GM12875 (cell line): ENCODE results near the gene KLHL35.
A peak's percentile ranks its signal among the peaks of the same experiment; 100 is the strongest.

Experiments
- H3K4me3 ChIP-seq: one replicate; pipeline ENCODE4 v1.5.1; 2011; ENCODE audit warnings: low read depth, low read length, control low read depth
- CTCF ChIP-seq: IDR thresholded peaks from 2 replicates; pipeline ENCODE4 v1.5.1; 2011; ENCODE audit warnings: low read depth, mild to moderate bottlenecking, control low read depth, inconsistent platforms, low read length, moderate library complexity, borderline replicate concordance; ENCODE audit not compliant: insufficient read depth

The KLHL35 gene

GRCh38 chr11:75454987-75455386 is 22.0 kb upstream of the KLHL35 start:
- no peak for TF ChIP-seq CTCF
- no peak overlapping the region for H3K4me3 ChIP-seq

GRCh38 chr11:75453916-75454655 is 21.1 kb upstream of the KLHL35 start:
- no peak for TF ChIP-seq CTCF

DNA sequence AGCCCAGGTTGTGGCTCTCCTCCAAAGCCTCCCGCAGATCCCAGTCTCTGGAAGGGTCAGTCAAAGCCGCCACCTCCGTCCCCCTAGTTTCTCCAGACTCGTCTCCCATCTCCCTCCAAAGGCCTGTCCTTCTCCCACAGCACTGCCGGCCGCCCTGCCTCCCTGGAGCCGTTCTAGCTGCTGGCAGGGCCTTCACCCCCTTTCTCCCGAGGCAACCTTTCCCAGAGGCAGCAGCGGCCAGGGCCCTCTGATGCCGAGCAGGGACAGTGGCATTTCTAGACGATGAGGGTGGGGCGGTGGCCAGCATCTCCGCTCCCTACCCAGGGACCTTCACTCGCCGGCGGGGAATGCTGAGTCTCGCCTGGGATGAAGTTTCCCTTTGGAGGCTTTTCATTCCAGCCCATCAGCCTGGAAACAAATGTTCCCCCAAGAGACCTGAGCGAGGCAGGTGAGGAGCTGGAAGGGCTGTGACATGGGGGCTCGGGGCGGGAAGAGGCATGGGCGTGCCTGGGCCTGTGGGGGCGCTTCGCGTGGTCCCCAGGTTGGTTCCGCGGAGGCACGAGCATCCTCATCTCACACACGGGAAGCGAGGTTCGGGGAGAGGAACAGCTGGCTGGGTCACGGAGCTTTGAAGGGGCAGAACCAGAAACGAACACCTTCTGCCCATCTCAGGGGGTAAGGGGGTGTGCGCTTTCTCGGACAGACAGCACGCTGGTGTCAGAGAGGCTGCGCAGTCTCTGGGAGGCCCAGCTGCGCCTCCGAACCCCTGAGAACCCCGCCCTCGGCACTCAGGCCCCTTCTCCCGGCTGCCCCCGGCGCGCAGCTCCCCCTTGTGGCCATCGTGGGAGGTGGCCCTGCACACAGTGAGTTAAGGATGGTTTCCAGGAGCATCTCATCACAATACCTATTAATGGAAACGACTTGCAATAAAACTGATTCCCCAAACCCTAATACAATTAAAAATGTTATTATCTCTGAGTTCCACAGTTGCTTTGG is 18.1 kb upstream of the KLHL35 start:
- H3K4me3 ChIP-seq = no peak overlapping the region
- TF ChIP-seq CTCF = peak; percentile 76

More at GRCh38 chr11:75453916-75454655, 21.1 kb upstream of the KLHL35 start:
- H3K4me3 ChIP-seq = no peak overlapping the region

GRCh38 chr11:75450236-75450635 is 17.2 kb upstream of the KLHL35 start:
- no peak overlapping the region for H3K4me3 ChIP-seq
- no peak for TF ChIP-seq CTCF

GRCh38 chr11:75449776-75450175 is 16.8 kb upstream of the KLHL35 start:
- no peak for TF ChIP-seq CTCF
- no peak overlapping the region for H3K4me3 ChIP-seq

DNA sequence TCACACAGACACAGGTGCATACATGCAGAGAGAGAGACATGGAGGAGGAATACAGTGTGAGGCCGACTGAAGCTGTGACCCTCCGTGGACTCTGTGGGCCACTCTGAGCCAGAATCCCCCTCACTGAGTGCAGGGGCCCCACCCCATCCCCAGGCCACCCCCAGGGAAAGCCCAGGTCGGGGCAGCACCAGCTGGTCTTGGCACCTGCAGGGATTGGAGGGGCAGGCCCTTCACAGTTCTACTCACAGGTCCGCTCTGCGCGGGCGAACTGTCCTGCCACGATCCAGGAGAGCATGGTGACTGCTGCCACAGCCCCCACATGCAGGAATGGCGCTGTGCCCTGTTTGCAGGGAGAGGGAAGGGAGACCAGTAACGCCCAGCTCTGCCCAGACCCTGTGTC is 16.3 kb upstream of the KLHL35 start:
- no peak for TF ChIP-seq CTCF
- no peak overlapping the region for H3K4me3 ChIP-seq

GRCh38 chr11:75447415-75447814 is 14.4 kb upstream of the KLHL35 start:
- no peak for TF ChIP-seq CTCF
- H3K4me3 ChIP-seq = no peak overlapping the region
